Mesothelial cell of epicardium (in vitro differentiated cells): ENCODE results near the gene KIF25. TPM values are rescaled to one million over a fixed set of nuclear protein-coding genes. Genes with fewer than 3 reads are reported as not detected.

Experiments
- DNase-seq, 2 experiments: peaks; one replicate each; pipeline ENCODE4 v3.0.0; 2021; ENCODE audit warnings: low spot score in 2 of 2; ENCODE audit not compliant: unreplicated experiment in 2 of 2
- H3K27ac Mint-ChIP-seq: 2 replicates; pipeline ENCODE4 v1.8.0; 2021; ENCODE audit warnings: mixed read lengths
- H3K27me3 Mint-ChIP-seq: 2 replicates; pipeline ENCODE4 v1.8.0; 2021; ENCODE audit warnings: low read depth, mixed read lengths
- H3K36me3 Mint-ChIP-seq: 2 replicates; pipeline ENCODE4 v1.8.0; 2021; ENCODE audit warnings: mixed read lengths
- H3K4me1 Mint-ChIP-seq: 2 replicates; pipeline ENCODE4 v1.8.0; 2021; ENCODE audit warnings: mixed read lengths
- H3K4me3 Mint-ChIP-seq: 2 replicates; pipeline ENCODE4 v1.8.0; 2021; ENCODE audit warnings: mild to moderate bottlenecking, moderate library complexity, mixed read lengths
- H3K9me3 Mint-ChIP-seq: 2 replicates; pipeline ENCODE4 v1.8.0; 2021; ENCODE audit warnings: mixed read lengths
- CTCF ChIP-seq: fragments of 200-600 bp; sonication (generic); IDR thresholded peaks from one replicate; pipeline ENCODE4 v1.5.0; 2021; ENCODE audit warnings: antibody characterized with exemption; ENCODE audit not compliant: unreplicated experiment
- total RNA-seq: library from RNA; stranded (reverse); gene quantifications from 3 replicates; pipeline ENCODE4 v1.2.1, GENCODE V29; 2021

KIF25 gene
- total RNA-seq, 1 donor from 2014 or later, result 1.6 TPM

DNA sequence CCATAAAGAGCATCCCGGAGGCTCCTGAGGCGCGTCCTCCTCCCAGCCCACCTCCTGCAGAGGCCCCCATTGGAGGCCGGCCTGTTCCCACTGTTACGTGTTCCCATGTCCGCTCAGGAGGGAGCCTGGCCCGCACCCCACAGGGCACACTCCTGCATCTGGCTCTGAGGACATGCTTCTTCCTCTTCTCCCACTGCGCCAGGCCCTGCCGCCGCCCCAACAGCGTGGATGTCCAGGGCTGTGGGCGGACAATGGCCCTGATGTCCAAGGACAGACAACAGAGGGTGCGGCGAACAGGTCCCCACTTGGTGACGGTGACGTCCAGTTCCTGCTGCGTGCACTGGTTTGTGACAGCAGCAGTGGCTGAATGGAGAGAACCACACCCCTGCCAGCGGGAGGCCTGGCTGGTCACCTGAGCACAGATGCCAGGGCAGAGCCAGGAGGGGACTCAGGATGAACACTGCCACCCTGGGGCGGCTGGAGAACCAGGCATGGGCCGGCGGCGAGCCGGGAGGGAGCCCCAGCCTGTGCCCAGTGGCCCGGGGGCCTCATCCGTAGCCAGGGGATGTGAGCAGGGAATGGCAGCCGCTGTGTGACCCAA lies 54.9 kb downstream of the KIF25 start:
- H3K27me3 Mint-ChIP-seq, result no peaks in the 10 kb centered on the region
- no peaks in the 10 kb centered on the region for H3K9me3 Mint-ChIP-seq

DNA sequence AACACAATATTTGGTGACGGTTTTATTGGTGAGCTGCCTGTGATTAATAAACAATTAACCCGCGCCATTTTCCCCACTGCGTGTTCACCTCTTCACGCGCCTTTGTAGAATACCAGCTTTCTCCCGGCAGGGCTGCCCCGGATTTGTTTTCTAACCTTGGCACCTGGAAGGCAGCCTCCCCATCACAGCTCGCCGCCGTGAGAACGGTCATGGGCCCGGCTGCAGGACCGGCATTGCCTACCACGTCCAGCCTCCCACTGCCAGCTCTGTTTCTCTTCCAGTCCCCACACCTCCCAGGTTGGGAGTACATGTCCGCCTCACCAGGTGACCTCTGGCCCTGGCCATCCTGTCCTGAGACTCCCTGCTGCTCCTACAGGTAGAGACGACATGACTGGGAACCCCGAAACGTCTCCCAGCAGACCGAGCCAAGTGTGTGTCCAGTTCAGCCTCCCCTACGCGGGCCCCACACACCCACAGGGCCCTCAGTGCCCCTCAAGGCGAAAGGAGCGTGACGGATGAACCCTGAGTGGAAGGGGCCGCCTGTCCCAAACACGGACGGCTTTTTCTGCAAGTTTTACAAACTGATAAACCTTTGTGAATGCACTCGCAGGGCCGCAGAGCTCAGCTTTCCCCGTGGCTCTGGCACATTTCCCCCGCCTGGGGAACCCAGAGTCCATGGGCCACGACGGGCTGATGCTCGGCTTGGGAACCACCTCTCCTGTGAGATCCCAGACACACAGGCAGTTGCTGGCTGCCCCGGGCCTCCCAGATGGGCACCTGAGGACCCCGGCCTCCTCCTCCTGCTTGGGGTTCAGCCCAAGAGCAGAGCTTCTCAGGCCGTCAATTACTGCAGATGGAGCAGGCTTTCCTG lies 55.9 kb downstream of the KIF25 start:
- Mint-ChIP-seq H3K4me1 (peaks cover 6% of the 10 kb centered on the region), H3K36me3 (no peaks in the 10 kb centered on the region), H3K27me3 (no peaks in the 10 kb centered on the region), H3K4me3 (no peak overlapping the region), H3K9me3 (no peaks in the 10 kb centered on the region), H3K27ac (no peak overlapping the region)
- TF ChIP-seq CTCF, result no peak
- no peak for DNase-seq

More for the DNA sequence above, 54.9 kb downstream of the KIF25 start:
- H3K36me3 Mint-ChIP-seq, result no peaks in the 10 kb centered on the region
- no peak overlapping the region for H3K27ac Mint-ChIP-seq
- no peak for DNase-seq
- H3K4me3 Mint-ChIP-seq, result no peak overlapping the region
- H3K4me1 Mint-ChIP-seq, result peaks cover 6% of the 10 kb centered on the region
- TF ChIP-seq CTCF, result no peak

GRCh38 chr6:168053957-168054471 lies 56.5 kb downstream of the KIF25 start:
- Mint-ChIP-seq H3K4me1 (peaks cover 6% of the 10 kb centered on the region), H3K27me3 (no peaks in the 10 kb centered on the region), H3K9me3 (no peaks in the 10 kb centered on the region), H3K36me3 (no peaks in the 10 kb centered on the region), H3K27ac (no peak overlapping the region), H3K4me3 (no peak overlapping the region)
- DNase-seq, result no peak
- no peak for TF ChIP-seq CTCF

GRCh38 chr6:168054765-168055560 lies 57.5 kb downstream of the KIF25 start:
- Mint-ChIP-seq H3K27ac (no peak overlapping the region), H3K9me3 (no peaks in the 10 kb centered on the region), H3K36me3 (no peaks in the 10 kb centered on the region), H3K4me1 (peaks cover 4% of the 10 kb centered on the region), H3K4me3 (no peak overlapping the region), H3K27me3 (no peaks in the 10 kb centered on the region)
- no peak for TF ChIP-seq CTCF
- no peak for DNase-seq

- Mint-ChIP-seq H3K4me3 (no peak overlapping the region), H3K9me3 (no peaks in the 10 kb centered on the region), H3K4me1 (peaks cover 4% of the 10 kb centered on the region), H3K27me3 (no peaks in the 10 kb centered on the region), H3K27ac (no peak overlapping the region), H3K36me3 (no peaks in the 10 kb centered on the region)
- no peak for TF ChIP-seq CTCF
- DNase-seq, result no peak
Measured at GRCh38 chr6:168055696-168056489, 58.4 kb downstream of the KIF25 start.
